Epithelial cell of prostate (primary cell): ENCODE measurements around the gene GLCE.
"Not testable (repeated sequence)": the region's sequence is repeated elsewhere in the genome, so short reads cannot be mapped to it uniquely, and the experiment has no call there.

Experiments
- DNase-seq: peaks from one replicate; pipeline ENCODE4 v3.0.0-alpha.2; 2011; ENCODE audit warnings: low read depth, low spot score
- H3K27ac ChIP-seq: fragments of 450-650 bp; 2 replicates; pipeline ENCODE4 v1.5.1; 2017; ENCODE audit warnings: mild to moderate bottlenecking

Gene GLCE

DNA sequence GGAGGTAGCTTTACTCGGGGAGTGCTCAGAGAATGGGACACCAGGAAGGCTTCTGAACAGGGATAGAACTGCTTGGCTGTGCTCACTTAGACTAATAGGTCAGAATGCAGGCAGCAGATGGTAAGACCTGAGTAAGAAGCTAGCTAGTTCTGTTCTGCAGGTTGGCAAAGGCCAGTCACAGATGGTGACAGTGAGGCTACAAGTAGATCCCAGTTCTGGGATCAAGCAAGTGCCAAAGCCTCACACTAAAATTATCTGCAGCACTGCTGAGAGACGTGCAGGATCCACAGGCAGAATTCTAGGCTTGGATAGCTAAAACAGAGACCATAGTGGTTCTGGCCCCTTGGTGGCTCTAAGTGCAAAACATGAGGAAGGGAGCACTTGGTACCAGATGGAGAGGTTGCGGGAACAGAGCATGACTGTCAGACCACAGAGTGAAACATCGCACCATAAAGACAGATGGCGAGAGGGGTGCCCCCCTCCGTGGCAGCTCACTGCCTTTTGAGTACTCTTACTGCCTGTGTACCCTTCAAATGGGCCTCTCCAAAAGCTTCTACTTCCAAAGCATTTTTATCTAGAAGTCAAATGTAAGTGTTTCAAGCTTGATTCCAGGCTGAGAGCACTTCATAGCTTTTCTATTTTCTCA, 3.6 kb upstream of the GLCE start:
- no peak for DNase-seq
- no peak overlapping the region for H3K27ac ChIP-seq

GRCh38 chr15:69158201-69158842, 2.1 kb upstream of the GLCE start:
- no peak for DNase-seq
- no peak overlapping the region for H3K27ac ChIP-seq

- no peak for DNase-seq
- no peak overlapping the region for H3K27ac ChIP-seq
These were observed 1.6 kb upstream of the GLCE start for GRCh38 chr15:69158843-69159240.

- no peak for DNase-seq
- peak overlapping the region; percentile 60 for H3K27ac ChIP-seq
These were observed 662 bp upstream of the GLCE start for GRCh38 chr15:69159805-69160140.

DNA sequence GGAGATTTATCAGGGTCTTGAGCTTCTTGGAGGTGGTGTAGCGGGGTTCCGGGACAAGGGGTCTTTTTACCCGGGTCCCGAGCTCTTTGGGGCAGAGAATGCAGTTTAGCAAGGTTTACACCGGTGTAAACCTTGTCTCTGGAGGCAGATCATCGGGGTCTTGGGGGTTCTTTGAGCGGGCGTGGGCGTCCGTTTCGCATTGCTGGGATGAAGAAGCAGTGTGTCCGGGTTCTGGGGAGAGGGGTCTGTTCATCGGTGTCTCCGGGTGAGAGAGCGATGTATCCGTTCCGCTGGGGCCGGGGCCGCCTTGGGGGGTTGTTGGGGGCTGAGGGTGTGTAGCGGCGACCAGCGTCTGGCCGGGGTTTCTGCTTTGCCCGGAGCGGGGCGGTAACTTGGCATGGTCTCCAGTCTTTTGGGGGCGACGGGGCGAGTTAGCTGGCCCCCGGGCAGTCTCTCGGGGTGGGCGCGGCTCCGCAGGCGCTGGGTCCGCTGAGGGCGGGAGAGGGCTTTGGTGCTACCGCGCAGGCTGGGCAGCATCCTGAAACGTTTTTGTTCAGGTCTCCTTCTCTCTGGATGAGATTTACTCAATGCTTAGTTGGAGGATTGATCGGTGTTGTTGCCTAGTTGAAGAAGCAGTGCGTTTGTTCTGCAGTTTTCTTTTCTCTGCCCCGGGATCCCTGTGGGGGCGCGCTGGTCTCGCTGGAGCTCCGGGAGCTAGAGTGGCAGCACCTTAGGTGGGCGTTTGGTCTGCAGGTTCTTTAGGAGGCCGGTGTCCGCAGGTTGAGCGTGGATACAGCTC, 843 bp downstream of the GLCE start:
- no peak for DNase-seq
- H3K27ac ChIP-seq, result peak overlapping the region; percentile 60

GRCh38 chr15:69161878-69162213, 1.4 kb downstream of the GLCE start:
- no peak for DNase-seq
- H3K27ac ChIP-seq, result no peak overlapping the region

- no peak for DNase-seq
- no peak overlapping the region for H3K27ac ChIP-seq
These were observed 2.8 kb downstream of the GLCE start for GRCh38 chr15:69163141-69163669.

DNA sequence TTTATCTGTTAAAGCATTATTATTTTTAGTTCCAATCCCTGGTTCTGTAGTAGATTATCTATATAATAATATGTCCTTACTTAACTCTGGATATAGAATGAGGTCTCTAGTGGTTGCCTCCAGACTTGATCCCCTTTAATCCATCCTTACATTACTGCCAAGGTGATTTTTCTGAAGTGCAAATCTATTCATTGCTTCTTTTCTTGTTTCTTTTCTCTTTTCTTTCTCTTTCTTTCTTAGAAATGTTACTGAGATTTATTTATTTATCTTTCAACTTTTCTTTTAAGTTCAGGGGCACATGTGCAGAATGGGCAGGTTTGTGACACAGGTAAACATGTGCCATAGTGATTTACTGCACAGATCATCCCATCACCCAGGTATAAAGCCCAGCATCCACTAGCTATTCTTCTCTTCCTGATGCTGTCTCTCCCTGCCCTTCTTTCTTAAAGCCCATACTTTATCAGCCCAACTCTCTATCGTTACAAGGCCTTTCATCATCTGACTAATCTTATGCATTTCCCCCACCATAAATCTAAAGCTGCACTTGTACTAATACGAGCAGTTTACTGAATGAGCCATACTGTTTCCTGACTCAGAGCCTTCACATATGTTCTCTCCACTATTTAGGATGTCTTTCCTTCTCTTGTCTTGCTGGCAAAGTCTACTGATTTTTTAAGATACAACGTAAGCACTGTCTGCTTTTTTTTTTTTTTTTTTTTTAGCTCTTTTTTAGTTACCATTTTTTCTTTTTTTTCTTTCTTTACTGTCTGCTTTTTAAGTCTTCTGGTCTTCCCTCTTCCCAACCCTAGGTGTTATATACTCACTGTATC, 4.6 kb downstream of the GLCE start:
- no peak for DNase-seq
- peak overlapping the region; percentile 85 for H3K27ac ChIP-seq

GRCh38 chr15:69165637-69166025, 5.2 kb downstream of the GLCE start:
- peak overlapping the region; percentile 85 for H3K27ac ChIP-seq
- no peak for DNase-seq

- DNase-seq, result no peak
These were observed 6.9 kb downstream of the GLCE start for GRCh38 chr15:69167218-69167846.

DNA sequence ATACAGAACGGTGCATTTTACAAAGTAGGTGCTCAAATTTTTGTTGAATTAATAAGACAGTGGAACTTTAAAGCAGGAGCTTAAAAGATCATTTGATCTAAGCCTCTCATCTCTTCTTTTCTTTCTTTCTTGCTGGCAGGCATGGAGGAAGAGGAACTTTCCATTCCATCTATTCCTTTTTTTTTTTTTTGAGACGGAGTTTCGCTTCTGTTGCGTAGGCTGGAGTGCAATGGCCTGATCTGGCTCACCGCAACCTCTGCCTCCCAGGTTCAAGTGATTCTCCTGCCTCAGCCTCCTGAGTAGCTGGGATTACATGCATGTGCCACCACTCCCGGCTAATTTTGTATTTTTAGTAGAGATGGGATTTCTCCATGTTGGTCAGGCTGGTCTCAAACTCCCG, 7.9 kb downstream of the GLCE start:
- not testable (repeated sequence) for DNase-seq

More at GRCh38 chr15:69167218-69167846, 6.9 kb downstream of the GLCE start:
- H3K27ac ChIP-seq, result no peak overlapping the region

GRCh38 chr15:69169540-69169939, 9.1 kb downstream of the GLCE start:
- DNase-seq, H3K27ac ChIP-seq: not testable (repeated sequence)

More for the DNA sequence above, 7.9 kb downstream of the GLCE start:
- not testable (repeated sequence) for H3K27ac ChIP-seq

DNA sequence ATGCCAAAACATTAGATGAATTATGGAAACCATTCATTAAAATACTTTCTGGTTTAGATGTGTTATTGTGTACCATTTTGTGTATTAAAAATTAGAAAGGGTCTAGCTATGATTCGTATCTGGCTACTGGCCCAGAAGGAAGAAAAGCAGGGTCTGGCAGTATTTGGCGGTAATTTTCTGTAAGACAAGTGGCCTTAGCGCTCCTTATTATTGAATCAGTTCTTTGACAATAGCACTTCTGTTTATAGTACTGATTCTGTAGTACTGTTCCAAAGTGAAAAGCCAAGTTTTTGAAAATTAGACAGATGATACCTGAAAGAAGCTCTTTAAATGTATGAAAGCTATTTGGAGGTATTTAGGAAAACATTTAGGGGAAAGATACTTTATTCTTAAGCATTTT, 10.2 kb downstream of the GLCE start:
- DNase-seq, result no peak
- H3K27ac ChIP-seq, result no peak overlapping the region

DNA sequence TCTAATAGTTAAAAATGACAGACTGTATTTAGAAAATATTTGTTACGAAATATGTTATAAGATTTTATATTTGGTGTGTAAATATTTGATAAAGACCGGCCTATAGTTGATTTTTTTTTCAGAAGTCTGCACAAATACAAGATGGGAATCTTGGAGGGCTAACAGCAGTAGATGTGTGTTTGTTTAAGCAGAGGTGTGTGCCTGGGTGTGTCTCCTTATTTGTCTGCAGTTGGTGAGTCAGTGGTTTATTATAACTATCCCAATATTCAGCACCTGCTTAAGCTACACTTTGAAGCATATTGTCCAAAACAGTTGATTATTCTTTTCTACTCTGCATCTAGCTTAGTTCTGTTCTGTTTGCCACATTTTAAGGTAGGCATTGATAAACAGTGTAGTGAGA, 12.4 kb downstream of the GLCE start:
- no peak for DNase-seq
- no peak overlapping the region for H3K27ac ChIP-seq

DNA sequence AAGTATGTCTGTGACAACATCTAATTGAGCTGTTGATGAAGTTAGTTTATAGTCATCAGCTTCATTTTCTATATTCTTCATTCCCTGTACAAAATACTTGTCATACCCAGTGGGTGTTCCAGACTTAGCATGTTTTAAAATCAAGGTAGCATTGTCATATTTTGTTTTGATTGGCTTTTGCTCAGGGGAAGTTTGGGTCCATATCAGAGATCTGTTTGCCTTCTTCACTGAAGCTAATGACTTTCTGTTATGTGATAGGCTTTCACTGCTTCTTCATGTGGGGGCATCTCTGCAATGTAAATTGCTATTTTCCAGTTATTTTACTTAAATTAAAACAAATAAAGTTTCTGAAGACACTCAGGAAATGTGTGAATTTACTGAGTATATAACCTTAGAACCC, 15.1 kb downstream of the GLCE start:
- DNase-seq, result no peak
- no peak overlapping the region for H3K27ac ChIP-seq

DNA sequence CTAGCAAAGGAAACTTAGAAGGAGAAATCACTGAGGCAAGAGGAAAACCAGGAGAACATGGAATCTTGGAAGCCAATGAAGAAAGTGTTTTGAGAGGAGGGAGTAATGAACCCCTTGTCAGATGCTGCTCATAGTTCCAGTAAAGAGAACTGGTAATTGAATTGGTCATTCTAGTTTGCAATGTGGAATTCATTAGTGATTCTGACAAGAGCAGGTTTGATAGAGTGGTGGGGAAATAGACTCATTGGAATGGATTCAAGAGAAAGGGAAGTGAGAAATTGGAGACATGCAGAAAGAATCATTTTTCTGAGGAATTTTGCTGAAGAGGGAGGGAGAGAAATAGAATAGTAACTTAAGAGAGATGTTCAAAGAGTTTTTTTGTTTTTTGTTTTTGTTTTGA, 21.0 kb downstream of the GLCE start:
- H3K27ac ChIP-seq, result no peak overlapping the region
- DNase-seq, result no peak

- DNase-seq, result no peak
- H3K27ac ChIP-seq, result no peak overlapping the region
These were observed 24.8 kb downstream of the GLCE start for GRCh38 chr15:69185216-69185615.

DNA sequence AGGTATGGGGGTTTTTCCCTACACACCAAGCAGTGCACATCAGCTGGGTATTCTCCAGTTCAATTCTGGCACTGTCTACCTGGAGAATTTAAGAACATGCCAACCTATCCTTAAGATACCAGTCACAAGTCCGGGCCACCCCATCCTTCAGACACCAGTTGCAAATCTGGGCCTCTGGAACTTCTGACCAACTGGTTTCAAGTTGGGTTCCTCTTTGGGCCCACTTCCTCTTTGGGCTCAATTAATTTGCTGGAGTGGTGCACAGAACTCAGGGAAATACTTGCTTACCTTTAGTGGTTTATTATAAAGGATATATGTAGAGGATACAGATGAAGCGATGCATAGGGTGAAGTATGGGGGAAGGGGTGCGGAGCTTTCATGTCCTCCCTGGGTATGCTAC, 25.3 kb downstream of the GLCE start:
- no peak overlapping the region for H3K27ac ChIP-seq
- no peak for DNase-seq

DNA sequence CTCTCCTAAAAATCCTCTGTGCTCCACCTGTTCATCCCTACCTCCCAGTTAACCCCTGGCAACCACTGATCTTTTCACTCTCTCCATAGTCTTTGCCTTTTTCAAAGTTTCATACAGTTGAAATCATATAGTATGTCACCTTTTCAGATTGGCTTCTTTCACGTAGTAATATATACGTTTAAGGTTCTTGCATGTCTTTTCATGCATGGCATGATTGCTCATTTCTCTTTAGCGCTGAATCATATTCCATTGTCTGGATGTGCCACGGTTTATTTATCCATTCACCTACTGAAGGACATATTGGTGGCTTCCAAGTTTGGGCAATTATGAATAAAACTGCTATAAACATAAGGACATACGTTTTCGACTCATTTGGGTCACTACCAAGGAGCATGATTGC, 28.7 kb downstream of the GLCE start:
- DNase-seq, result no peak
- no peak overlapping the region for H3K27ac ChIP-seq

DNA sequence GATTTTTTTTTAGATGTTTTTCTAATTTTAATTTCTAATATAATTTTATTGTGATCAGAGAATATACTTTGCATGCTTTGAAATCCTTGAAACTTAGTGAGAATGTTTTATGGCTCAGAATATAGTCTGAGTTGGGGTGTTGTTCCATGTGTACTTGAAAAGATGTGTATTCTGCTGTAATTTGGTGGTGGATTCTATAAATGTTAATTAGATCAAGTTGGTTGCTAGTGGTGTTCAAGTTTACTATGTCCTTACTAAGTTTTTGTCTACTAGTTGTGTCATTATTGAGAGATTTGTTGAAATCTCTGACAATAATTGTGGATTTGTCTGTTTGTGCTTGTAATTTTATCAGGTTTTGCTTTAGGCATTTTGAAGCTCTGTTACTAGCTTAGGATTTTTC, 29.7 kb downstream of the GLCE start:
- DNase-seq, result no peak
- H3K27ac ChIP-seq, result no peak overlapping the region
